PC-9 (cell line): Measurements from ENCODE around the gene TBC1D25.

ENCODE experiments used
- EZH2 ChIP-seq: fragments of 200-600 bp; sonication (generic); IDR thresholded peaks from 2 replicates; pipeline ENCODE4 v1.8.0; 2017; ENCODE audit warnings: antibody characterized with exemption, low read depth
- TF ChIP-seq, protein P1 (sequence below): fragments of 200-600 bp; sonication (generic); conservative IDR thresholded peaks from 2 replicates; pipeline ENCODE4 v1.6.1; 2017; ENCODE audit warnings: mixed run types, antibody characterized with exemption, mild to moderate bottlenecking, moderate library complexity

DNA sequence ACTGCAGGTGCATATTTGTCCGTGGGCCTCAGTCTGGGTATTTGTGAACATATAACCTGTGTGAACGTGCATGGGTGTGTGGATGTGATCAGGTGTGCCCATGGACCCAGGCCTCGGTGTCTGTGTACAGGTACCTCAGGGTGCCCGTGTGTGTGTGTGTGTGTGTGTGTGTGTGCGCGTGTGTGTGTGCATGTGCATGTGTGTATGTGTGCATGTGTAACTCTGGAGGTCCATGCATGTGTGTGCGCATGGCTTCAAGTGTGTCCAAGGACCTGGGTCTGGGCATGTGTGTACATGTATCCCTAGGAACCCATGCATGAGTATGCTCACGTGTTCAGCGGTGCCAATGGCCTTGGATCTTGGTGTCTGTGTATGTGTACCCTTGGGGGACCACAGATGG, 47.7 kb upstream of the TBC1D25 start:
- no peak for TF ChIP-seq EZH2
- TF ChIP-seq, protein P1, sequence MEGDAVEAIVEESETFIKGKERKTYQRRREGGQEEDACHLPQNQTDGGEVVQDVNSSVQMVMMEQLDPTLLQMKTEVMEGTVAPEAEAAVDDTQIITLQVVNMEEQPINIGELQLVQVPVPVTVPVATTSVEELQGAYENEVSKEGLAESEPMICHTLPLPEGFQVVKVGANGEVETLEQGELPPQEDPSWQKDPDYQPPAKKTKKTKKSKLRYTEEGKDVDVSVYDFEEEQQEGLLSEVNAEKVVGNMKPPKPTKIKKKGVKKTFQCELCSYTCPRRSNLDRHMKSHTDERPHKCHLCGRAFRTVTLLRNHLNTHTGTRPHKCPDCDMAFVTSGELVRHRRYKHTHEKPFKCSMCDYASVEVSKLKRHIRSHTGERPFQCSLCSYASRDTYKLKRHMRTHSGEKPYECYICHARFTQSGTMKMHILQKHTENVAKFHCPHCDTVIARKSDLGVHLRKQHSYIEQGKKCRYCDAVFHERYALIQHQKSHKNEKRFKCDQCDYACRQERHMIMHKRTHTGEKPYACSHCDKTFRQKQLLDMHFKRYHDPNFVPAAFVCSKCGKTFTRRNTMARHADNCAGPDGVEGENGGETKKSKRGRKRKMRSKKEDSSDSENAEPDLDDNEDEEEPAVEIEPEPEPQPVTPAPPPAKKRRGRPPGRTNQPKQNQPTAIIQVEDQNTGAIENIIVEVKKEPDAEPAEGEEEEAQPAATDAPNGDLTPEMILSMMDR, result no peak
